Activated T-helper 2 cell treated with anti-CD3 and anti-CD28 coated beads, Interferon-gamma antibody, Interleukin-2, Interleukin-4, amounts not matched to agents 10 μg/mL and 5 μg/mL and 100 μg/mL, durations not matched to agents 14 hours and 24 hours and 36 hours (primary cell): ENCODE measurements around the gene HYKK. TPM values are rescaled to one million over a fixed set of nuclear protein-coding genes. Genes with fewer than 3 reads are reported as not detected.

Experiments
- DNase-seq: peaks from one replicate; pipeline ENCODE4 v3.0.0; 2021; ENCODE audit warnings: low spot score
- H3K27ac Mint-ChIP-seq: one replicate; pipeline ENCODE4 v1.8.0; 2021; ENCODE audit warnings: mixed read lengths
- H3K27me3 Mint-ChIP-seq: one replicate; pipeline ENCODE4 v1.8.0; 2021; ENCODE audit warnings: low read depth, mixed read lengths
- H3K36me3 Mint-ChIP-seq: one replicate; pipeline ENCODE4 v1.8.0; 2021; ENCODE audit warnings: low read depth, mixed read lengths
- H3K4me1 Mint-ChIP-seq: one replicate; pipeline ENCODE4 v1.8.0; 2021; ENCODE audit warnings: low read depth, mixed read lengths
- H3K4me3 Mint-ChIP-seq: one replicate; pipeline ENCODE4 v1.8.0; 2021; ENCODE audit warnings: low read depth, mild to moderate bottlenecking, moderate library complexity, mixed read lengths
- H3K9me3 Mint-ChIP-seq: one replicate; pipeline ENCODE4 v1.8.0; 2021; ENCODE audit warnings: mixed read lengths
- intact Hi-C: fragments of 100-400 bp; cut with micrococcal nuclease; formaldehyde crosslinking; loops from one replicate; pipeline ENCODE4 v1.15.1; 2023
- total RNA-seq: library from RNA; stranded (reverse); gene quantifications from 2 replicates; pipeline ENCODE4 v1.2.3, GENCODE V29; 2022

HYKK gene
- 0.74 and 0.89 TPM in 2 replicates for total RNA-seq

DNA sequence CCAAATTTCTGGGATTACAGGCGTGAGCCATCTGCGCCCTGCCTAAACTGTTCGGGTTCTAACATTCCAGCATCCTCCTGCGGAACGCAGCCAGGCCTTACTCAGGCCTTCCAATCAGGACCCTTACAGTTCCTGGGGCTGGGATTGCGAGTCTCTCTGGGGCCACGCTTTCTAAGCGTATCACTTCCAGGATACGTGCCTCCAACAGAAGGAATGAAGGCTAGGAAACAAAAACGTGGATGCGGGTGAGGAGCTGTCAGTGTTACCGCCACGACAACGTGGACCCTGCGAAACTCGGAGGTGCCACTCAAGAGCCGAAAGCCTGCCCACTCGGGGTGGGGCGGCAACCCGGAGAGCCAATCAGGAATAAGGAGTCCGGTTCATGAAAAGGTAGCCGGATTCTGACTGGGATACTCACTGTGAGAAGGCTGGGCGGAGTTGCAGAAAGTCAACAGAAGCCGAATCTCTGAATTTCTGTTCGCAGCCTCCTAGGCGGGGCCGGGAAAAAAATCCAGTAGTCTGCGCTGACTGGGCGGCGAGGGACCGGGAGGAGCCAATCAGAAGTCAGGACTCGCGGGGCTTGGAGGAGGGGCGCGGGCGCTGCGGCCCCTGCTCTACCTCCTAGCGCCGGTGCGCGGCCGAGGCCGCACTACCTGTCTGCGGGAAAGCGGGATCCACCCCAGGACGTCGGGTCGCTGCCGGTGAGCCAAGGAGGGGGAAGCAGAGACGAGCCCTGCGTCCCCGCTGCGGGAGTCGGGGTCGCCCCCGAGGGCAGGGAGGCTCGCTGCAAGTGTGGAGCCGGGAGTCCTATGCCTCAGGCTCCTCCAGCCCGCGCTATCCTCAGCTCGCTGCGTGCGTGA lies at the start of gene HYKK:
Gene HYKK, plus strand, starts transcription at position 607 of the 860 bp plus-strand sequence. CDS start 5,512 bp downstream, outside the sequence.
- peak; percentile 74 for DNase-seq
- Mint-ChIP-seq H3K9me3 (no peaks in the 10 kb centered on the region), H3K27me3 (peaks cover 23% of the 10 kb centered on the region), H3K27ac (no peak within 1 kb of the TSS), H3K36me3 (peaks cover 2% of the 10 kb centered on the region), H3K4me1 (peaks cover 16% of the 10 kb centered on the region), H3K4me3 (peak within 1 kb of the TSS; percentile 88)
- intact Hi-C loops, result loop anchor here (1.0 to 5.0 kb wide), 2 partner anchors 33 to 70 kb away; partner anchors contain the start of genes IREB2 and PSMA4

DNA sequence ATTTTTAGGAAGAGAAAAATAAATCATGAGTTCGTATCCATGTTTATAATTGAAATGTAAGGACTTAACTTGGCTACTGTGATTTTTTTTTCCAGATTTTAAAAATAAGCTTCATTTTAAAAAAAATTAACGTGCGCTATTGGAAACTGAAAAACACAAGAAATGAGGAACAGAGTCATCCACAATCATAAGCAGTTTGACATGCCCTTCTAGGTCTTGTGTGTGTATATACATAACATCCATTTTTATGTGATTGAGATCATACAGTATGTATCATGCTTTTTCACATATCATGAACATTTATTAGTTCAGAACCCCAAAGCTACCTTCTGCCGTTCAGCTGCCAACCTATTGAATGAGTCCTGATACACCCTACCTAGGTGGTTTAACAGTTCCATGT lies 46.6 kb upstream of the HYKK start:
- Mint-ChIP-seq H3K27me3 (no peaks in the 10 kb centered on the region), H3K4me1 (peaks cover 51% of the 10 kb centered on the region), H3K9me3 (no peaks in the 10 kb centered on the region), H3K36me3 (peaks cover 37% of the 10 kb centered on the region), H3K27ac (no peak overlapping the region), H3K4me3 (no peak overlapping the region)
- DNase-seq, result no peak
- intact Hi-C loops, result no loop called here

DNA sequence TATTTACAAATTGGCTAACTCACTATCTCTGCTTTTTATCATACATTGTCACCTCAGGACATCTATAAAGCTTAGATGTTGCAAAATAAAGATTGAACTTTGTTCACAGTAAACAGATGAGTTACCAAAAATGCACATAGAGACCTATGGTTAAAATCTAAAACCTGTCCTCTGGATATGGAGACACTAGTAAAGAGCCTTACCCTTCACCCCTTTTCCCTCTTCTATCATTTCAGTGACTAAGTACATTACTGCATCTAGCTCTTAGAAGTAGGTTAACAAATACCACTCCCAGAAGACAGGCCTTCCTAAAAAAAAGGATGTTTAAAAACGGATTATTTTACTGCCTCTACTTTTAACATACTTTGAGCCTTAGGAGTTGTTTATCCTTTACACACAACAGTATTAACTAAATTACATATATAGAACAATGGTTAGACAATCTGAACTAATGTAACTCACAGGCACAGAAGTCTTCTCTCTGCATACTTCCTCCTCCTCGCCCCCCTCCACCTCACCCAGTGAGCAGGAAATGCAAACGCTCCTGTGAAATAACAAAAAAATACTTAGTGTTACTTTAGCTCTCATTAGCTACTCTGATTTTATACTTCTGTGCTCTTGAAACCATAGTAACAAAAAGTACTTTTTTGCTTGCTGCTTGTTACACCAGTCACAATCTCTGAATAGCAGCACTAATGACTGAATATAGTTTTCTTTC lies 46.0 kb upstream of the HYKK start:
- H3K4me3 Mint-ChIP-seq, result no peak overlapping the region
- peaks cover 38% of the 10 kb centered on the region for H3K36me3 Mint-ChIP-seq
- H3K27me3 Mint-ChIP-seq, result no peaks in the 10 kb centered on the region
- DNase-seq, result no peak
- peak overlapping the region; percentile 60 for H3K27ac Mint-ChIP-seq
- H3K4me1 Mint-ChIP-seq, result peaks cover 46% of the 10 kb centered on the region
- H3K9me3 Mint-ChIP-seq, result no peaks in the 10 kb centered on the region
- intact Hi-C loops, result no loop called here

GRCh38 chr15:78469031-78469430 lies 38.3 kb upstream of the HYKK start:
- no peak for DNase-seq
- H3K9me3 Mint-ChIP-seq, result no peaks in the 10 kb centered on the region
- H3K4me1 Mint-ChIP-seq, result peaks cover 5% of the 10 kb centered on the region
- intact Hi-C loops, result no loop called here
- H3K4me3 Mint-ChIP-seq, result no peak overlapping the region
- H3K27ac Mint-ChIP-seq, result no peak overlapping the region
- H3K36me3 Mint-ChIP-seq, result peaks cover 55% of the 10 kb centered on the region
- H3K27me3 Mint-ChIP-seq, result no peaks in the 10 kb centered on the region

DNA sequence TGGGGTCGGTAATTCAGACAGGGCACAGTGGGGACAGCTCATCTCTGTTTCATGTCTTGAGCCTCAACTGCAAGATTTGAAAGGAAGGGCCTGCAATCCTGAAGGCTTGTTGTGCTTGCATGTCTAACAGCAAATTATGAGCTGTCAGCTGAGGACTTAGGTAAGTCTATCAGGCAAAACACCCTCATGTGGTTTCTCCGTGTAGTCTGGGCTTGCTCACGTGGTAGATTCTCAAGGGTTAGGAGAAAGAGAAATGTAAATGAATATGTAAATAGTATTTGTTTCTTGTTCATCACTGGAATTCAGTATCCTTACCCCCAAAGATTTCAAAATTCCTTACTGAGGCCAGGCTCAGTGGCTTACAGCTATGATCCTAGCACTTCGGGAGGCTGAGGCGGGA lies 30.1 kb upstream of the HYKK start:
- peaks cover 4% of the 10 kb centered on the region for H3K4me1 Mint-ChIP-seq
- H3K4me3 Mint-ChIP-seq, result no peak overlapping the region
- DNase-seq, result no peak
- H3K9me3 Mint-ChIP-seq, result no peaks in the 10 kb centered on the region
- intact Hi-C loops, result loop anchor here (5.0 kb wide), 1 partner anchor 35 kb away; no protein-coding TSS in a partner anchor
- H3K27me3 Mint-ChIP-seq, result no peaks in the 10 kb centered on the region
- no peak overlapping the region for H3K27ac Mint-ChIP-seq
- peaks cover 50% of the 10 kb centered on the region for H3K36me3 Mint-ChIP-seq

DNA sequence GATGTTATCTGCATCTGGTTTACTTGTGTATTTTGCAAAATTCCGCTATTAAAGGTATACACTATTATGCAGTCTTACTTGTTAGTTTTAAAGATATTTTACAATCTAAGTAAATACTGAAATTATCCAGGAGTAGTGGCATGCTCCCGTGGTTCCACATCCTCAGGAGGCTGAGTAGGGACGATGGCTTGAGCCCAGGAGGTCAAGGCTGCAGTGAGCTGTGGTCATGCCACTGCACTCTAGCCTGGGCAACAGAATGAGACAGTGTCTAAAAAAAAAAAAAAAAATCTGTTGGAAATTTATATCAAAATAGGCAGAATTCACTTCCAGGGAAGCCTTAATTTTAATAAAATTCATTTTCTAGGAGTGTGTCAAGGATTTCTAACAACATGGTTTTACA lies 27.7 kb upstream of the HYKK start:
- intact Hi-C loops, result loop anchor here (5.0 to 10.0 kb wide), 2 partner anchors 37 to 165 kb away; no protein-coding TSS in a partner anchor
- H3K27ac Mint-ChIP-seq, result no peak overlapping the region
- H3K4me1 Mint-ChIP-seq, result peaks cover 1% of the 10 kb centered on the region
- no peak for DNase-seq
- no peaks in the 10 kb centered on the region for H3K9me3 Mint-ChIP-seq
- H3K36me3 Mint-ChIP-seq, result peaks cover 49% of the 10 kb centered on the region
- H3K4me3 Mint-ChIP-seq, result no peak overlapping the region
- no peaks in the 10 kb centered on the region for H3K27me3 Mint-ChIP-seq

DNA sequence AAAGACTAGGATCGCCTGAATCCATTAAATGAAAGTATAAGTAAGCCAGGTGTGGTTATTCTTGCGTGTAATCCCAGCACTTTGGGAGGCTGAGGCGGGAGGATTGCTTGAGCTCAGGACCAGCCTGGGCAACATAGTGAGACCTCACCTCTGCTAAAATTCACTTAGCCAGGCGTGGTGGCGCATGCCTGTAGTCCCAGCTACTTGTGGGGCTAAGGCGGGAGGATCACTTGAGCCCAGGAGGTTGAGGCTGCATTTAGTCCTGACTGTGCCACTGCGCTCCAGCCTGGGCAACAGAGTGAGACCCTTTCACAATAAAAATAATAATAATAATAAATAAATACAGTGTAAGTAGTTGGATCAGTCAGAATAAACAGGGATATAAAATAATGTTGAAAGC lies 25.5 kb upstream of the HYKK start:
- Mint-ChIP-seq H3K4me1 (peaks cover 3% of the 10 kb centered on the region), H3K9me3 (no peaks in the 10 kb centered on the region), H3K27me3 (no peaks in the 10 kb centered on the region), H3K27ac (no peak overlapping the region), H3K4me3 (no peak overlapping the region), H3K36me3 (peaks cover 49% of the 10 kb centered on the region)
- intact Hi-C loops, result loop anchor here (10.0 kb wide), 1 partner anchor 167 kb away; no protein-coding TSS in a partner anchor
- DNase-seq, result no peak

- no peaks in the 10 kb centered on the region for H3K9me3 Mint-ChIP-seq
- H3K4me3 Mint-ChIP-seq, result no peak overlapping the region
- H3K36me3 Mint-ChIP-seq, result peaks cover 77% of the 10 kb centered on the region
- peak overlapping the region; percentile 37 for H3K27ac Mint-ChIP-seq
- no peak for DNase-seq
- intact Hi-C loops, result loop anchor here (10.0 kb wide), 1 partner anchor 218 kb away; no protein-coding TSS in a partner anchor
- H3K4me1 Mint-ChIP-seq, result peaks cover 9% of the 10 kb centered on the region
- no peaks in the 10 kb centered on the region for H3K27me3 Mint-ChIP-seq
Measured at GRCh38 chr15:78492872-78493271, 14.5 kb upstream of the HYKK start.

DNA sequence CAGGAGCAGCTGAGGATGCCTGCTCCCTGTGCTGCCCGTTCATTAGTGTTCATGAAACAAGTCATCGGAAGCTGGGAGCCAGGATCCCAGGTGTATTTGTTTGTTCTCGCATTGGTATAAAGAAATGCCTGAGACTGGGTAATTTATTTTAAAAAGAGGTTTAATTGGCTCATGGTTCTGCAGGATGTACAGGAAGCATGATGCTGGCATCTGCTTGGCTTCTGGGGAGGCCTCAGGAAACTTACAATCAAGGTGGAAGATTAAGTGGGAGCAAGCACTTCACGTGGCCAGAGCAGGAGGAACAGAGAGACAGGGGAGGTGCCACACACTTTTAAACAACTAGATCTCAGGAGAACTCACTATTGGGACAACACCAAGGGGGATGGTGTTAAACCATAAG lies 5.5 kb upstream of the HYKK start:
- H3K4me1 Mint-ChIP-seq, result peaks cover 1% of the 10 kb centered on the region
- H3K9me3 Mint-ChIP-seq, result no peaks in the 10 kb centered on the region
- no peaks in the 10 kb centered on the region for H3K27me3 Mint-ChIP-seq
- intact Hi-C loops, result no loop called here
- H3K4me3 Mint-ChIP-seq, result no peak overlapping the region
- peaks cover 44% of the 10 kb centered on the region for H3K36me3 Mint-ChIP-seq
- DNase-seq, result no peak
- no peak overlapping the region for H3K27ac Mint-ChIP-seq

DNA sequence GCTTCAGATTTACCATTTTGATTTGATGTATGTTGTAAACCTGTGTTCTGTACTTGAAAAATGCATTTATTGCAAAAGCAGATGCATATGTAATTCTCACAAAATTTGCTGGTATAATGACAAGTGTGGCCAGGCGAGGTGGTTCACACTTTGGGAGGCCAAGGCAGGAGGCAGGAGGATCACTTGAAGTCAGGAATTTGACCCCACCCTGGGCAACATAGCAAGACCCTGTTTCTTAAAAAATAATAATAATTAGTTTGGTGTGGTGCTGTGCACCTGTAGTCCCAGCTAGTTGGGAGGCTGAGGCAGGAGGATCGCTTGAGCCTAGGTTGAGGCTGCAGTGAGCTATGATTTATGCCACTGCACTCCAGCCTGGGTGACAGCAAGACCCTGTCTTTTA lies 4.7 kb upstream of the HYKK start:
- intact Hi-C loops, result no loop called here
- H3K27ac Mint-ChIP-seq, result no peak overlapping the region
- no peaks in the 10 kb centered on the region for H3K9me3 Mint-ChIP-seq
- peaks cover 38% of the 10 kb centered on the region for H3K36me3 Mint-ChIP-seq
- H3K4me3 Mint-ChIP-seq, result no peak overlapping the region
- H3K27me3 Mint-ChIP-seq, result peaks cover 4% of the 10 kb centered on the region
- H3K4me1 Mint-ChIP-seq, result peaks cover 4% of the 10 kb centered on the region
- no peak for DNase-seq

GRCh38 chr15:78507831-78508160 lies 419 bp downstream of the HYKK start:
- H3K9me3 Mint-ChIP-seq, result no peaks in the 10 kb centered on the region
- peaks cover 16% of the 10 kb centered on the region for H3K4me1 Mint-ChIP-seq
- no peak overlapping the region for H3K27ac Mint-ChIP-seq
- H3K36me3 Mint-ChIP-seq, result no peaks in the 10 kb centered on the region
- peaks cover 23% of the 10 kb centered on the region for H3K27me3 Mint-ChIP-seq
- DNase-seq, result no peak
- peak overlapping the region; percentile 88 for H3K4me3 Mint-ChIP-seq
- intact Hi-C loops, result loop anchor here (1.0 to 5.0 kb wide), 2 partner anchors 33 to 70 kb away; partner anchors contain the start of genes IREB2 and PSMA4

GRCh38 chr15:78508272-78508671 lies 895 bp downstream of the HYKK start:
- intact Hi-C loops, result loop anchor here (5.0 kb wide), 1 partner anchor 71 kb away; the partner anchor contains the start of gene IREB2
- no peaks in the 10 kb centered on the region for H3K36me3 Mint-ChIP-seq
- H3K9me3 Mint-ChIP-seq, result no peaks in the 10 kb centered on the region
- DNase-seq, result no peak
- H3K4me3 Mint-ChIP-seq, result peak overlapping the region; percentile 88
- no peak overlapping the region for H3K27ac Mint-ChIP-seq
- peaks cover 23% of the 10 kb centered on the region for H3K27me3 Mint-ChIP-seq
- peaks cover 16% of the 10 kb centered on the region for H3K4me1 Mint-ChIP-seq
